Panc1 (cell line): ENCODE data around the gene CISD2. TPM values are rescaled to one million over a fixed set of nuclear protein-coding genes. Genes with fewer than 3 reads are reported as not detected.
"Not testable (repeated sequence)": the region's sequence is repeated elsewhere in the genome, so short reads cannot be mapped to it uniquely, and the experiment has no call there.

Experiments used
- ATAC-seq: fragments of 200-7000 bp; cut with Tn5 transposase; 2 replicates; pipeline ENCODE4 v1.9.1; 2020; ENCODE audit warnings: mild to moderate bottlenecking, moderate library complexity
- BruUV-seq: library from RNA; stranded (reverse); fragments of 400-500 nt; replicated peaks from 2 replicates; lab custom pipeline; 2021; lab: Mats Ljungman, UMichigan
- CTCF ChIA-PET: fragments of 300-600 bp; sonication (Branson Sonifier 250); formaldehyde crosslinking; loops from one replicate; lab custom pipeline; 2022; ENCODE audit warnings: antibody characterized with exemption; lab: Charles Lee
- POLR2A ChIA-PET: fragments of 300-600 bp; sonication (Branson Sonifier 250); formaldehyde crosslinking; loops from one replicate; lab custom pipeline; 2022; ENCODE audit warnings: antibody characterized with exemption; lab: Charles Lee
- DNase-seq: peaks from one replicate; pipeline ENCODE4 v3.0.0-alpha.2; 2010; ENCODE audit warnings: low read depth, low spot score
- H3K27ac ChIP-seq: 2 replicates; pipeline ENCODE4 v1.5.1; 2011; ENCODE audit warnings: mild to moderate bottlenecking, low read length, inconsistent platforms
- H3K27me3 ChIP-seq: fragments of 200-500 bp; sonication (Bioruptor generic); 2 replicates; pipeline ENCODE4 v1.6.0; 2014; ENCODE audit warnings: low read length, inconsistent platforms; ENCODE audit not compliant: control insufficient read depth, insufficient read depth
- H3K36me3 ChIP-seq: fragments of 200-500 bp; sonication (Bioruptor generic); 2 replicates; pipeline ENCODE4 v1.5.1; 2014; ENCODE audit warnings: inconsistent platforms, mild to moderate bottlenecking, low read length, moderate library complexity; ENCODE audit not compliant: control insufficient read depth, insufficient read depth
- H3K4me1 ChIP-seq: 2 replicates; pipeline ENCODE4 v1.5.1; 2011; ENCODE audit warnings: inconsistent platforms, mild to moderate bottlenecking, low read length, moderate library complexity; ENCODE audit not compliant: control insufficient read depth, insufficient read depth
- H3K4me3 ChIP-seq, 2 experiments: 2 replicates each; pipeline ENCODE4 v1.5.1; 2011 to 2012; ENCODE audit warnings: low read depth in 2 of 2, low read length in 2 of 2, mild to moderate bottlenecking in 2 of 2, inconsistent platforms in 1 of 2, moderate library complexity in 1 of 2
- H3K9me3 ChIP-seq: fragments of 200-500 bp; sonication (Bioruptor generic); 2 replicates; pipeline ENCODE4 v1.5.1; 2014; ENCODE audit warnings: low read depth, mild to moderate bottlenecking, inconsistent platforms, low read length, moderate library complexity; ENCODE audit not compliant: control insufficient read depth, insufficient read depth
- POLR2AphosphoS5 ChIP-seq: IDR thresholded peaks from 2 replicates; pipeline ENCODE4 v1.6.1; 2012; ENCODE audit warnings: mild to moderate bottlenecking, low read depth, low read length, moderate library complexity
- REST ChIP-seq, 2 experiments: IDR thresholded peaks; 2 replicates each; pipeline ENCODE4 v1.6.1; 2011 to 2012; ENCODE audit warnings: low read depth in 2 of 2, control low read depth in 1 of 2, low read length in 1 of 2, mild to moderate bottlenecking in 1 of 2, moderate library complexity in 1 of 2; ENCODE audit not compliant: insufficient read depth in 1 of 2
- in situ Hi-C: cut with HindIII; loops from 2 replicates; pipeline ENCODE4 v1.10.0; 2016; ENCODE audit warnings: low sequenced_read_pairs, low pct_unique_long_range_greater_than_20kb
- intact Hi-C: fragments of 100-400 bp; cut with micrococcal nuclease; formaldehyde crosslinking; loops from one replicate; pipeline ENCODE4 v1.10.0; 2022; ENCODE audit not compliant: unreplicated experiment
- total RNA-seq: library from RNA; stranded (reverse); gene quantifications from one replicate; pipeline ENCODE4 v1.2.1, GENCODE V29; 2021; ENCODE audit not compliant: unreplicated experiment

CISD2 gene
- total RNA-seq, 1 experiment from 2014 or later: 39.0 TPM

DNA sequence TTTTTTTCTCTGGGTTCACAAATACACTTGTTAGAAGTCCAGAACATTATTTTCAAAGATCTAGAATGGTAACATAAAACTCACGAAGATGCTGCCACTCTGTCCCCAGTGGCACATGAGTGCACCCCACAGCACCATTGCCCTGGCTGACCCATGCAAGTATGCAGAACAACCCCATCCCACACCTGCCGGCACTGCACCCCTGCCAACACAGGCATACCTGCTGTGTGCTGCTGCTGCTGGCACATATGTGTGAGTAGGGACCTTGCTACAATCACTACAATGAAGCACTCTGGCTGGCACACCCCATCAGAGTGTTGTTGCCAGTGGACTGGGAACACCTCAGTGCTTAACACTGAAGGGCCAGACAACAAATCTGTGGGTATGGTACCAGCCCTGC lies 66.9 kb downstream of the CISD2 start:
- no peaks in the 10 kb centered on the region for H3K27me3 ChIP-seq
- in situ Hi-C loops: no loop called here
- BruUV-seq: no TSS peak
- ChIA-PET CTCF (no interaction called here), POLR2A (no interaction called here)
- H3K4me1 ChIP-seq: no peaks in the 10 kb centered on the region
- intact Hi-C loops: no loop called here
- DNase-seq: no peak
- H3K36me3 ChIP-seq: no peaks in the 10 kb centered on the region
- H3K4me3 ChIP-seq: no peak overlapping the region
- TF ChIP-seq REST (IDR thresholded peaks at IDR 0.05; ENCODE audit: insufficient read depth in 1 of 2, low read depth in 2 of 2, low read length in 1 of 2) (no peak), POLR2AphosphoS5 (no peak)
- H3K27ac ChIP-seq: no peak overlapping the region
- ATAC-seq: no peak
- no peaks in the 10 kb centered on the region for H3K9me3 ChIP-seq

GRCh38 chr4:102938063-102938462 lies 69.3 kb downstream of the CISD2 start:
- H3K36me3 ChIP-seq, H3K4me1 ChIP-seq, DNase-seq, intact Hi-C loops, H3K27me3 ChIP-seq, BruUV-seq, H3K4me3 ChIP-seq, H3K9me3 ChIP-seq, ATAC-seq, POLR2A ChIA-PET, H3K27ac ChIP-seq, in situ Hi-C loops: not testable (repeated sequence)
- CTCF ChIA-PET: interaction anchor here (0.6 kb wide), 1 partner anchor 176 kb away, joined by 3 read pairs; no protein-coding TSS in a partner anchor

Other genes starting within 250 kb of the CISD2 start
- gene MANBA, start 108.0 kb upstream of the CISD2 start, total RNA-seq: 14.5 TPM
- gene UBE2D3, start 41.4 kb upstream of the CISD2 start, total RNA-seq: 191 TPM
- gene SLC9B1, start 150.7 kb downstream of the CISD2 start, total RNA-seq: 0.41 TPM
- 14.6 TPM for gene SLC9B2, start 207.8 kb downstream of the CISD2 start, total RNA-seq
- gene BDH2, start 230.8 kb downstream of the CISD2 start, total RNA-seq: 0.98 TPM